Measurements from ENCODE around the gene PTPRD.

Gene PTPRD

GRCh38 chr9:10260501-10260900, 352.3 kb downstream of the PTPRD start:
- no peak for DNase-seq

GRCh38 chr9:10259668-10260067, 353.1 kb downstream of the PTPRD start:
- DNase-seq: no peak

- no peak for DNase-seq
Measured at GRCh38 chr9:10255758-10256157, 357.0 kb downstream of the PTPRD start.

GRCh38 chr9:10254338-10254737, 358.5 kb downstream of the PTPRD start:
- DNase-seq: no peak

- no peak for DNase-seq
Measured at GRCh38 chr9:10253341-10253740, 359.5 kb downstream of the PTPRD start.

GRCh38 chr9:10252174-10252573, 360.6 kb downstream of the PTPRD start:
- DNase-seq: no peak

- no peak for DNase-seq
Measured at GRCh38 chr9:10251490-10251889, 361.3 kb downstream of the PTPRD start.

- no peak for DNase-seq
Measured at GRCh38 chr9:10250219-10250618, 362.6 kb downstream of the PTPRD start.

- no peak for DNase-seq
Measured at GRCh38 chr9:10248890-10249289, 363.9 kb downstream of the PTPRD start.

GRCh38 chr9:10242255-10242654, 370.5 kb downstream of the PTPRD start:
- no peak for DNase-seq

- no peak for DNase-seq
Measured at GRCh38 chr9:10238087-10238486, 374.7 kb downstream of the PTPRD start.

GRCh38 chr9:10237584-10237983, 375.2 kb downstream of the PTPRD start:
- DNase-seq: no peak

GRCh38 chr9:10236161-10236560, 376.6 kb downstream of the PTPRD start:
- no peak for DNase-seq

- DNase-seq: no peak
Measured at GRCh38 chr9:10235376-10235775, 377.4 kb downstream of the PTPRD start.

- DNase-seq: no peak
Measured at GRCh38 chr9:10232352-10232930, 380.4 kb downstream of the PTPRD start.

GRCh38 chr9:10230512-10230911, 382.3 kb downstream of the PTPRD start:
- DNase-seq: no peak

- DNase-seq: no peak
Measured at GRCh38 chr9:10228082-10228481, 384.7 kb downstream of the PTPRD start.

- no peak for DNase-seq
Measured at GRCh38 chr9:10226996-10227395, 385.8 kb downstream of the PTPRD start.

GRCh38 chr9:10212702-10213101, 400.1 kb downstream of the PTPRD start:
- no peak for DNase-seq

GRCh38 chr9:10208691-10209069, 404.1 kb downstream of the PTPRD start:
- no peak for DNase-seq

GRCh38 chr9:10204276-10204675, 408.5 kb downstream of the PTPRD start:
- DNase-seq: no peak

GRCh38 chr9:10173561-10173960, 439.2 kb downstream of the PTPRD start:
- no peak for DNase-seq

GRCh38 chr9:10172476-10172875, 440.3 kb downstream of the PTPRD start:
- DNase-seq: no peak

GRCh38 chr9:10168241-10168640, 444.6 kb downstream of the PTPRD start:
- DNase-seq: no peak

GRCh38 chr9:10148796-10149195, 464.0 kb downstream of the PTPRD start:
- no peak for DNase-seq

Measured in CD4-positive, alpha-beta T cell treated with Interleukin-6 for 4 hours (primary cell).